HG03354 (cell line): ENCODE results near the gene NHERF1.

ENCODE experiments used
- ATAC-seq: cut with Tn5 transposase; IDR thresholded peaks from one replicate; pipeline ENCODE4 v1.9.1; 2021; ENCODE audit warnings: mild to moderate bottlenecking; ENCODE audit not compliant: unreplicated experiment, poor library complexity, severe bottlenecking

The NHERF1 gene

GRCh38 chr17:74801896-74802295, 53.5 kb downstream of the NHERF1 start:
- ATAC-seq = no peak

GRCh38 chr17:74803388-74803930, 55.0 kb downstream of the NHERF1 start:
- no peak for ATAC-seq

DNA sequence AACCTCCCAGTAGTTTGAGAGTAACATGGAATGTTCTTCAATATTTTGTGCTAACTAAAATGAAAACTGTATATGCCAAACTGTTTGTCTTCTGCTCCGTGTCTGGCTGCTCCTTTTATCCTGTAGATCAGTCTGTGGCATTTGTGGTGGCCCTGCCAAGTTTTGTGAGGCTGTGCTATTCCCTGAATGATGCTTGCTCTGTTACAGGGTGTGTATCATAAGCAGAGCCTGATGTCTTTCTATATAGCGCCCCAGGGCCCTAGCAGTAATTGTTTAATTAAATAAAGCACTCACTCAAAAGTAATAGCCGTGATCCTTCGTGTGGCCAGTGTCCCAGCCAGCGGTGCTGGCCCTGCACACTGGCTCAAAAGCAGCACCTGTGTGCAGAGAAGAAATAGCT, 55.5 kb downstream of the NHERF1 start:
- ATAC-seq = no peak

DNA sequence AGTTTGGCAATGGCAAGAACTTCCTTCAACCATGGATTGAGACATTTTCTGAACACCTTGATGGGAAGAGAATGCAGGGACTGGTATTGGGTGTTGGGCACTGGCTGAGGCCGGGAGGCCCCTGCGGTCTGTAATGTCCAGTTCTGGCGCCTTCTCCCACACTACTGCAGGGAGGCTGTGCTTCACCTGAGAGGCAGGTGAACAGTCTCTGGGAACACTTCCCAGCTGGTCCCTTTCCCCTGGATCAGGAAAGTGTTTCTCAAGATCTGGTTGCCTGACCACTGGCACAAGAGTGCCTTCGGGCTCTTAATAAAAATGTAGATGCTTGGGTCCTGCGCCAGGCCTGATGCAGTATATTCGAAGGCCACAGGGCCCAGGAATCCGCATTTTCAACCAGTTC, 56.3 kb downstream of the NHERF1 start:
- no peak for ATAC-seq

GRCh38 chr17:74805591-74805991, 57.2 kb downstream of the NHERF1 start:
- ATAC-seq = no peak

DNA sequence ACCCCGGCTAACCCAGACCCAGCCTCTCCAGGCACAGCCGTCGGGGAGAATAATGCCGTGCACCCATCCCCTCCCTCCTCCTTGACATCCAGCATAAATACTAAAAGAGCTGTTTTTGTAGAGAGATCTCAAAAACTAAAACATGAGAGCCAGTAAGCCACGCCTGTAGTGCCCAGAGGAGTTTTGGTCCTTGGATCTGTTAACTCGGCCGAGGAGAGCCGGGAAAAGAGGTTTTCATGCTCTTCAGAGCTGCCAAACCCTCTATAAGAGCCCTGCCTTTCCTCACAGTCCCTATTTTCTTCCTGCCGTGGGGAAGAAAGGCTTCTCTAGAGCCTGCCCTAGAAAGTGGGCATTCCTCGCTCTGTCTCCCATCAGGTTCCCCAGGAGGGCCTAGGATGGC, 57.9 kb downstream of the NHERF1 start:
- ATAC-seq = no peak

GRCh38 chr17:74807441-74807840, 59.0 kb downstream of the NHERF1 start:
- ATAC-seq = no peak

GRCh38 chr17:74807925-74808324, 59.5 kb downstream of the NHERF1 start:
- ATAC-seq = no peak

- no peak for ATAC-seq
These were observed 60.4 kb downstream of the NHERF1 start for GRCh38 chr17:74808714-74809430.

DNA sequence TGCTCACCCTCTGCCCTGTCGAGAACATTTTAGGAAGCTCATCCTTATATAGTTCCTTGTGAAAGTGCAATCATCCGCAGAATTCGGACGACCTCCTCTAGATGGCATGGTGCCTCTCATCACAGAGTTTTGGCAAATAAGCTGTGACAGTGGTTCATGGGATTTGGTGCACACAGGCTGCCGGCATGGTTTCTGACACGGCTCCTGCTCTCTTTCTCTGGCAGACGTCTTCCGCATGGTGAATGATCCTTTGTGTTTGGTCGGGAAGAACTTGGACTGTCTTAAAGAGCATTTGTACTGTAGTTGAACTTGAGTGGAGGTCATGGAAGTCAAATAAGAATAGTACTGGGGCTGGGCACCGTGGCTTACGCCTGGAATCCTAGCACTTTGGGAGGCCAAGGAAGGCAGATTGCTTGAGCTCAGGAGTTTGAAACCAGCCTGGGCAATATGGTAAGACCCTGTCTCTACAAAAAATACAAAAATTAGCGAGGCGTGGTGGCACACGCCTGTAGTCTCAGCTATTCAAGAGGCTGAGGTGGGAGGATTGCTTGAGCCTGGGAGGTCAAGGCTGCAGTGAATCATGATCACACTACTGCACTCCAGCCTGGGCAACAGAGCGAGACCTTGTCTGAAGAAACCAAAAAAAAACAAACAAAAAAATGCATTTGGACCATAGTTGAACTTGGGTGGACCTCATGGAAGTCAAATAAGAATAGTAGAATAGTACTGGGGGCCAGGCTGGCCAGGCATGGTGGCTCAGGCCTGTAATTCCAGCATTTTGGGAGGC, 62.5 kb downstream of the NHERF1 start:
- no peak for ATAC-seq

DNA sequence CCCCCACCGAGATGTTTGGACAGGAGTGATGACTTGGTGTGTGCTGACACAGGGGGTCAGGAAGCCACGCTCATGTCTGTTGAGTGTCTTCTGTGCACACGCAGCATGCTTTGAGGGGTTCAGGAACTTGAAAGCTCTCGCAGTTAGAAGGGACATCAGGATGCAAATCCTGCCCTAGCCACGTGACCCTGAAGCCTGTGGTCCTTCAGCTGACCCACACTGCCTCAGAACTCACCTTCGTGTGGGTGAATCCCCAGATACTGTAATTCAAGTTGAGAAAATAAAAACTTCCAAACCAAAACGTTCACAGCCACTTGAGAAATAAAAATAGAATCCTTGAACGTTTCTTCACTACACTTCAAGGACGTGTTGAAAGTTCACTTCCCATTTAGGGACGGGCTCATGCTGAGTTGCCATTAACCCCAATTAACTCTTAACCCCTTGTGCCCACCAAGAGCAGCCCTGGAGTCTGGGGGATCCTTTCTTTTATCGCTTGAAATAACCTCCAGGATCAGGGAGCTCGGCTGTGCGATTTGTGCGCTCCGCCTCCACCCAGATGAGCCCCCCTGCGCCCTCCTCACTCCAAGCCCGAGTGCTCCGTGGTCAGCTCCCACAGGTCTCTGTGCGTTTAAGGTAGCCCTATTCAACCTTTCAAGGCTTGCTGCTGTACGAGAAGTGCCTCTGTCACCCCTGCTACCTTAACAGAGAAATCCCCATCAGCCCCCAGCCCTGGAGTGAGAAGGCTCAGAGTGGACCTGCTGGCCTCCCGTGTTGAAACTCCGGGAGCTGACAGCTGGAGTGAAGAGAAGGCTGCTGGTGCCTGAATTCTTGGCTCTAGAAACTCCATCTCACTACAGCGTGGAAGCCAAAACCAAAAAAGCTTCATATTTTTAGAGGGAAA, 63.9 kb downstream of the NHERF1 start:
- ATAC-seq = no peak

DNA sequence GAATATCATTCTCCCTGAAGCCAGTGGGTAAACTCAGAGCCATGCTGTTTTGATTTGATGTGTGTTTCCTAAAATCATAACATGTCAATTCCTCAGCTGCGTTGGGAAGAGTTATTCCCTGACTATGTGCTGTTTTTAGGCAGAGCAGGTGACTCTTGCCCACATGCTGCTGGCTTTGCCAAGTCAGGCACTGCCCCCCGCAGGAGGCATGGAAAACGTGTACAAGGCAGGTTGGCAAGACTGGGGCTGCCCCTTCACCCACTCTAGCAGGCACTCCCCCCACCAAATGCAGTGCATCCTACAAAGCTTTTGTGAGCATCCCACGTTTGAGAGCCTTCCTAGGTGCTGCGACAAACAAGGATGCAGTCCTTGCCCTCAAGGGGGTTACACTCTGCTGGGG, 66.0 kb downstream of the NHERF1 start:
- ATAC-seq = no peak

DNA sequence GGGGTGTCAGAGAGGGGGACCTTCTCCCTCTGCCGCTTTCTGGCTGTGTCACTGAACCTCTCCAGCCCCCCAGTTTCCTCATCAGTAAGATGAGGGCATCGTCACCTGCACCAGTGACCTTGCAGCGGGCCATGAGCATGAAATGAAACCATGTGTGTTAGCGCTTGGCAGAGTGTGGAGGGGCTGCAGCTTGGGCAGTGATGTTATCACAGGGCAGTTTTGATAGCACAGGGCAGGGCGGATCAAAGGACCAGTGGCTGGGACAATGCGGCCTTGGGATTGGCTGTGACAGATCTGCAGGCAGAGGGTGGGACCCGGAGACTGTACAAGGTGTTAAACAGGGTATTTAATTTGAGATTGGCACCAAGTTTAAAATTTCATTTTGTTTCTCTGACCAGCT, 66.6 kb downstream of the NHERF1 start:
- no peak for ATAC-seq

DNA sequence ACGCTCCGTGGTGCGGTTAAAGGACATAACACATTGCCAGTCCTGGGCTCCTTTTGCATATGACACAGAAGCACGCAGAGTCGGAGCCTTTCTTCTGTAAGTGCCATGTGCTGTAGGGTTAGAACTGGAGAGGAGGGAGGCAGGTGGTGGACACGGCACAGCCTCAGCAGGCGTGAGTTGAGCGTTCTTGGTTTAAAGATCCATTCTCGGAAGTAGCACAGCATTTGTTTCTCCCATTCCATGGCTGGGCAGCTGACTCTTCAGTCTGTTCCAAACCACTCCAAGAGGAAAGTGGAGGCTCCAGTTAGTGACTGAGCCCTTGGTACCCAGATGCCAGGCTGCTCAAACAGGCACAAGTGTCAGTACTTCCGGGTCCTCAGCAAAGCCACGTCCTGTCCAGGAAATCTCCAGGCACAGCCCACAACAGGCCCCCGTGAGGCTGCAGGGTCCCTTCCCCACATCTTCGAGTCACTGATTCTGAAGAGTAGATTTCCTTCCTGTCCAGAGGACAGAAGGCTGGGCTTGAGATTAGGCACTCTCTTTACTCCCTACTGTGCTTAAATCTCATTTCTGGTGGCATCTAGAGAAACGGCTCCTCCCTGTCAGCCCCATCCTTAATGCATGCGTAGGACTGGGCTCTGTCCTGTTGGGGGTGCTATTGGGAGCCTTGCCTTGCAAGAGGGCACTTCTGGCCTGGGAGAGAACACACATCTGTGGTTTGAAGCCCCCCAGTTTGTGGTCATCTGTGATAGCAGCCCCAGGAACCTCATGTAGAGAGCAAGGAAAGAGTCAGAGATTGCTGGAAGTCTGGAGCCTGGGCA, 67.3 kb downstream of the NHERF1 start:
- no peak for ATAC-seq

GRCh38 chr17:74816905-74817620, 68.6 kb downstream of the NHERF1 start:
- no peak for ATAC-seq

- ATAC-seq = no peak
These were observed 70.0 kb downstream of the NHERF1 start for GRCh38 chr17:74818291-74818938.
